Keratinocyte (primary cell): ENCODE results near the gene POLR1A.

Source experiments
- EZH2 ChIP-seq: IDR thresholded peaks from one replicate; pipeline ENCODE4 v1.6.1; 2012; ENCODE audit warnings: inconsistent platforms, mild to moderate bottlenecking, low read length, moderate library complexity
- TF ChIP-seq, protein P1 (sequence below), 3 experiments: IDR thresholded peaks in 1 of 3; conservative IDR thresholded peaks in 1 of 3; optimal IDR thresholded peaks in 1 of 3; 2 replicates in 2 of 3; 3 replicates in 1 of 3; pipeline versions ENCODE3 to v1.5.1; 2011; ENCODE audit warnings: low read length in 3 of 3, mild to moderate bottlenecking in 3 of 3, moderate library complexity in 2 of 3, control low read depth in 1 of 3, inconsistent platforms in 1 of 3; ENCODE audit not compliant: insufficient read depth in 2 of 3; ENCODE audit errors: extremely low read depth in 1 of 3

DNA sequence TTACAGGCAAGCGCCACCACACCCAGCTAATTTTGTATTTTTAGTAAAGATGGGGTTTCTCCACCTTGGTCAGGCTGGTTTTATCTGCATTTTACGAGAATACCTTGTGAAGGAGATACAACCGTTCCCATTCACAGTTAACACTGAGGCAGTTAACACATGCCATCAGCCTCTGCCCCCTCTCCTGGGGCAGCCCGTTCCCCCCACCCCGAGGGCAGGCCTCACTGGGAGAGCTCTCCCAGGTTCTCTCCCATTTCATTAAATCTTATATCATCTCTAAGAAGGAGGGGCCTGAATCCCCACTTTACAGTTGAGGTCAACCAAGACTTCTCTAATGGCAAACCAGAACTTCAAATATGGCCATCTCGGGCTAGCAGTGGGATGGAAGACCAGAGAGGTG is 121.9 kb downstream of the POLR1A start:
- no peak for TF ChIP-seq EZH2
- TF ChIP-seq, protein P1, sequence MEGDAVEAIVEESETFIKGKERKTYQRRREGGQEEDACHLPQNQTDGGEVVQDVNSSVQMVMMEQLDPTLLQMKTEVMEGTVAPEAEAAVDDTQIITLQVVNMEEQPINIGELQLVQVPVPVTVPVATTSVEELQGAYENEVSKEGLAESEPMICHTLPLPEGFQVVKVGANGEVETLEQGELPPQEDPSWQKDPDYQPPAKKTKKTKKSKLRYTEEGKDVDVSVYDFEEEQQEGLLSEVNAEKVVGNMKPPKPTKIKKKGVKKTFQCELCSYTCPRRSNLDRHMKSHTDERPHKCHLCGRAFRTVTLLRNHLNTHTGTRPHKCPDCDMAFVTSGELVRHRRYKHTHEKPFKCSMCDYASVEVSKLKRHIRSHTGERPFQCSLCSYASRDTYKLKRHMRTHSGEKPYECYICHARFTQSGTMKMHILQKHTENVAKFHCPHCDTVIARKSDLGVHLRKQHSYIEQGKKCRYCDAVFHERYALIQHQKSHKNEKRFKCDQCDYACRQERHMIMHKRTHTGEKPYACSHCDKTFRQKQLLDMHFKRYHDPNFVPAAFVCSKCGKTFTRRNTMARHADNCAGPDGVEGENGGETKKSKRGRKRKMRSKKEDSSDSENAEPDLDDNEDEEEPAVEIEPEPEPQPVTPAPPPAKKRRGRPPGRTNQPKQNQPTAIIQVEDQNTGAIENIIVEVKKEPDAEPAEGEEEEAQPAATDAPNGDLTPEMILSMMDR (optimal IDR thresholded peaks at IDR 0.05 in 1 of 3, IDR thresholded peaks at IDR 0.05 in 1 of 3, conservative IDR thresholded peaks at IDR 0.05 in 1 of 3; ENCODE audit: extremely low read depth in 1 of 3, insufficient read depth in 2 of 3, low read length in 3 of 3), result no peak
